ENCODE measurements around the gene DNAAF3.
A peak's percentile ranks its signal among the peaks of the same experiment; 100 is the strongest.
"Not testable (repeated sequence)": the region's sequence is repeated elsewhere in the genome, so short reads cannot be mapped to it uniquely, and the experiment has no call there.

DNAAF3 gene

GRCh38 chr19:55166530-55167268 lies at the start of gene DNAAF3:
DNAAF3 (minus strand) TSS chr19:55166613; CDS start chr19:55166413, 200 bp downstream.
- peak; percentile 40 to 83 (median 54) for DNase-seq (ENCODE audit: low read depth in 3 of 3)

- no peak for DNase-seq (ENCODE audit: low read depth in 3 of 3)
Observed at GRCh38 chr19:55213547-55213946, 47.1 kb upstream of the DNAAF3 start.

GRCh38 chr19:55212447-55212846 lies 46.0 kb upstream of the DNAAF3 start:
- peak in 1 of 3 experiments; percentile 58 for DNase-seq (ENCODE audit: low read depth in 3 of 3)

GRCh38 chr19:55209693-55210472 lies 43.5 kb upstream of the DNAAF3 start:
- no peak for DNase-seq (ENCODE audit: low read depth in 3 of 3)

GRCh38 chr19:55208880-55209692 lies 42.7 kb upstream of the DNAAF3 start, which contains the start of gene PTPRH:
PTPRH (minus strand) TSS chr19:55209501; CDS start chr19:55209433, 68 bp downstream.
- no peak for DNase-seq (ENCODE audit: low read depth in 3 of 3)

GRCh38 chr19:55206664-55207500 lies 40.5 kb upstream of the DNAAF3 start:
- DNase-seq (ENCODE audit: low read depth in 3 of 3), result peak in 2 of 3 experiments; percentile 24 to 56

- DNase-seq (ENCODE audit: low read depth in 3 of 3), result not testable (repeated sequence)
Observed at GRCh38 chr19:55202199-55202598, 35.8 kb upstream of the DNAAF3 start.

- no peak for DNase-seq (ENCODE audit: low read depth in 3 of 3)
Observed at GRCh38 chr19:55199620-55200204, 33.3 kb upstream of the DNAAF3 start.

- no peak for DNase-seq (ENCODE audit: low read depth in 3 of 3)
Observed at GRCh38 chr19:55198651-55199050, 32.2 kb upstream of the DNAAF3 start.

GRCh38 chr19:55197528-55197927 lies 31.1 kb upstream of the DNAAF3 start:
- DNase-seq (ENCODE audit: low read depth in 3 of 3), result no peak

GRCh38 chr19:55196803-55197202 lies 30.4 kb upstream of the DNAAF3 start:
- no peak for DNase-seq (ENCODE audit: low read depth in 3 of 3)

- DNase-seq (ENCODE audit: low read depth in 3 of 3), result no peak
Observed at GRCh38 chr19:55193481-55193880, 27.1 kb upstream of the DNAAF3 start.

- no peak for DNase-seq (ENCODE audit: low read depth in 3 of 3)
Observed at GRCh38 chr19:55189403-55189835, 23.0 kb upstream of the DNAAF3 start.

- DNase-seq (ENCODE audit: low read depth in 3 of 3), result no peak
Observed at GRCh38 chr19:55188625-55189024, 22.2 kb upstream of the DNAAF3 start.

GRCh38 chr19:55186080-55186479 lies 19.7 kb upstream of the DNAAF3 start:
- DNase-seq (ENCODE audit: low read depth in 3 of 3), result no peak

- no peak for DNase-seq (ENCODE audit: low read depth in 3 of 3)
Observed at GRCh38 chr19:55181740-55182139, 15.3 kb upstream of the DNAAF3 start.

GRCh38 chr19:55179606-55180484 lies 13.4 kb upstream of the DNAAF3 start, which contains the start of gene SYT5:
SYT5 (minus strand) TSS chr19:55180289; CDS start chr19:55179041, 1,248 bp downstream.
- peak; percentile 34 to 57 (median 36) for DNase-seq (ENCODE audit: low read depth in 3 of 3)

- DNase-seq (ENCODE audit: low read depth in 3 of 3), result peak; percentile 76 to 86 (median 81)
Observed at GRCh38 chr19:55178781-55179599, 12.6 kb upstream of the DNAAF3 start.

- DNase-seq (ENCODE audit: low read depth in 3 of 3), result no peak
Observed at GRCh38 chr19:55176076-55176475, 9.7 kb upstream of the DNAAF3 start.
